Endothelial cell (in vitro differentiated cells): Measurements from ENCODE around the gene SVIL. TPM values are rescaled to one million over a fixed set of nuclear protein-coding genes. Genes with fewer than 3 reads are reported as not detected.
"Not testable (repeated sequence)": the region's sequence is repeated elsewhere in the genome, so short reads cannot be mapped to it uniquely, and the experiment has no call there.

ENCODE experiments used
- DNase-seq: peaks from one replicate; pipeline ENCODE4 v3.0.0; 2021; ENCODE audit warnings: low spot score
- H3K27ac Mint-ChIP-seq: one replicate; pipeline ENCODE4 v1.8.0; 2021; ENCODE audit warnings: mixed read lengths, inconsistent platforms; ENCODE audit not compliant: unreplicated experiment
- H3K27me3 Mint-ChIP-seq: one replicate; pipeline ENCODE4 v1.8.0; 2021; ENCODE audit warnings: mild to moderate bottlenecking, moderate library complexity, mixed read lengths, inconsistent platforms; ENCODE audit not compliant: unreplicated experiment
- H3K36me3 Mint-ChIP-seq: one replicate; pipeline ENCODE4 v1.8.0; 2021; ENCODE audit warnings: mild to moderate bottlenecking, low read depth, mixed read lengths, inconsistent platforms; ENCODE audit not compliant: unreplicated experiment
- H3K4me1 Mint-ChIP-seq: one replicate; pipeline ENCODE4 v1.8.0; 2021; ENCODE audit warnings: mild to moderate bottlenecking, mixed read lengths, inconsistent platforms; ENCODE audit not compliant: unreplicated experiment
- H3K4me3 Mint-ChIP-seq: one replicate; pipeline ENCODE4 v1.8.0; 2021; ENCODE audit warnings: mild to moderate bottlenecking, mixed read lengths, inconsistent platforms; ENCODE audit not compliant: unreplicated experiment
- H3K9me3 Mint-ChIP-seq: one replicate; pipeline ENCODE4 v1.8.0; 2021; ENCODE audit warnings: mixed read lengths, inconsistent platforms; ENCODE audit not compliant: unreplicated experiment
- CTCF ChIP-seq: fragments of 200-600 bp; sonication (generic); IDR thresholded peaks from one replicate; pipeline ENCODE4 v1.5.0; 2021; ENCODE audit warnings: antibody characterized with exemption; ENCODE audit not compliant: unreplicated experiment
- total RNA-seq: library from RNA; stranded (reverse); fragmentation: NEBNext Ultra II Directional; extraction: Animal tissue kit (Norgen Biotek cat#: 25700); gene quantifications from one replicate; pipeline ENCODE4 v1.2.1, GENCODE V29; 2021; ENCODE audit not compliant: unreplicated experiment

Gene SVIL
- total RNA-seq, 1 donor from 2014 or later: 125 TPM

GRCh38 chr10:29555746-29556481, 78.9 kb downstream of the SVIL start:
- Mint-ChIP-seq H3K9me3 (no peaks in the 10 kb centered on the region), H3K4me3 (no peak overlapping the region), H3K36me3 (peaks cover 14% of the 10 kb centered on the region), H3K4me1 (no peaks in the 10 kb centered on the region), H3K27me3 (no peaks in the 10 kb centered on the region), H3K27ac (no peak overlapping the region)
- TF ChIP-seq CTCF: no peak
- no peak for DNase-seq

GRCh38 chr10:29555091-29555745, 79.6 kb downstream of the SVIL start:
- H3K27ac Mint-ChIP-seq: no peak overlapping the region

GRCh38 chr10:29554660-29555059, 80.1 kb downstream of the SVIL start:
- H3K36me3 Mint-ChIP-seq: peaks cover 25% of the 10 kb centered on the region
- no peak overlapping the region for H3K27ac Mint-ChIP-seq
- TF ChIP-seq CTCF: no peak

More at GRCh38 chr10:29555091-29555745, 79.6 kb downstream of the SVIL start:
- no peak for TF ChIP-seq CTCF
- Mint-ChIP-seq H3K4me3 (peak overlapping the region; percentile 2), H3K27me3 (no peaks in the 10 kb centered on the region), H3K36me3 (peaks cover 21% of the 10 kb centered on the region), H3K4me1 (no peaks in the 10 kb centered on the region), H3K9me3 (no peaks in the 10 kb centered on the region)
- no peak for DNase-seq

GRCh38 chr10:29553544-29554250, 81.1 kb downstream of the SVIL start:
- no peak overlapping the region for H3K27ac Mint-ChIP-seq
- no peak for DNase-seq
- no peak overlapping the region for H3K4me3 Mint-ChIP-seq
- H3K9me3 Mint-ChIP-seq: no peaks in the 10 kb centered on the region
- H3K27me3 Mint-ChIP-seq: no peaks in the 10 kb centered on the region
- no peaks in the 10 kb centered on the region for H3K4me1 Mint-ChIP-seq
- no peak for TF ChIP-seq CTCF
- H3K36me3 Mint-ChIP-seq: peaks cover 25% of the 10 kb centered on the region

More at GRCh38 chr10:29554660-29555059, 80.1 kb downstream of the SVIL start:
- DNase-seq: no peak
- Mint-ChIP-seq H3K4me1 (no peaks in the 10 kb centered on the region), H3K4me3 (peak overlapping the region; percentile 2), H3K9me3 (no peaks in the 10 kb centered on the region), H3K27me3 (no peaks in the 10 kb centered on the region)

GRCh38 chr10:29553116-29553515, 81.7 kb downstream of the SVIL start:
- not testable (repeated sequence) for H3K27ac Mint-ChIP-seq, H3K9me3 Mint-ChIP-seq, DNase-seq, H3K4me1 Mint-ChIP-seq, H3K27me3 Mint-ChIP-seq, H3K4me3 Mint-ChIP-seq
- H3K36me3 Mint-ChIP-seq: peaks cover 25% of the 10 kb centered on the region

GRCh38 chr10:29549493-29549892, 85.3 kb downstream of the SVIL start:
- H3K9me3 Mint-ChIP-seq, H3K27ac Mint-ChIP-seq, H3K4me1 Mint-ChIP-seq, H3K27me3 Mint-ChIP-seq, H3K4me3 Mint-ChIP-seq, DNase-seq: not testable (repeated sequence)
- H3K36me3 Mint-ChIP-seq: peaks cover 19% of the 10 kb centered on the region
